GM12892 (cell line): ENCODE measurements around the gene MYCBP.

Experiments used
- DNase-seq: peaks from one replicate; pipeline ENCODE4 v3.0.0; 2011; ENCODE audit not compliant: insufficient read length
- FAIRE-seq: peaks from 2 replicates; lab custom pipeline; 2011; peaks lifted over from hg19 to GRCh38; lab: Jason Lieb, UNC
- POLR2A ChIP-seq: IDR thresholded peaks from 2 replicates; pipeline ENCODE4 v1.6.1; 2011; ENCODE audit warnings: low read depth, low read length, control low read depth
- POLR2AphosphoS5 ChIP-seq: IDR thresholded peaks from 2 replicates; pipeline ENCODE4 v1.6.1; 2011; ENCODE audit warnings: low read depth, low read length, control low read depth
- TAF1 ChIP-seq: IDR thresholded peaks from 2 replicates; pipeline ENCODE4 v1.6.1; 2011; ENCODE audit warnings: low read depth, mild to moderate bottlenecking, control low read depth, low read length, borderline replicate concordance

The MYCBP gene

GRCh38 chr1:38892976-38893375 lies 19.8 kb upstream of the MYCBP start:
- DNase-seq: no peak
- TF ChIP-seq TAF1: no peak
- no peak for TF ChIP-seq POLR2A
- TF ChIP-seq POLR2AphosphoS5: no peak
- FAIRE-seq: no peak

DNA sequence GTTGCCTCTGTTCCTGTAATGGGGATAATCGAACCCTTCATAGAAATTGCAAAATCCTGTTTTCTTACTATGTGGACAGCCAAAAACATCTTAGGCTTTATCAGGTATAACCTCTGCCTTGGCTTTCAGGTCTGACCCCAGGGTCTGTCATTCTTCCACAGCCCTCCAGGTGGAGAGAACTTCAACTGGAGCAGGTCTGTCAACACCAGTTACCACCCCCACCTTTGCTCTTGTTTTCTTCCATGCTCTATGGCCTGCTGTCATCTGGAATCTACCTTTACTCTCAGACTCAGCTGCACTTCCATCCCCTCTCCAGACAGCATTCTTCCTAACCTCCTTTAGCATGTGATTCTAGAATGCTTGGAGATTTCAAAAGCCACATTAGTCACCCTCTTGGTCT lies 18.6 kb upstream of the MYCBP start:
- DNase-seq (no peak), FAIRE-seq (no peak)
- TF ChIP-seq POLR2AphosphoS5 (no peak), POLR2A (no peak), TAF1 (no peak)

DNA sequence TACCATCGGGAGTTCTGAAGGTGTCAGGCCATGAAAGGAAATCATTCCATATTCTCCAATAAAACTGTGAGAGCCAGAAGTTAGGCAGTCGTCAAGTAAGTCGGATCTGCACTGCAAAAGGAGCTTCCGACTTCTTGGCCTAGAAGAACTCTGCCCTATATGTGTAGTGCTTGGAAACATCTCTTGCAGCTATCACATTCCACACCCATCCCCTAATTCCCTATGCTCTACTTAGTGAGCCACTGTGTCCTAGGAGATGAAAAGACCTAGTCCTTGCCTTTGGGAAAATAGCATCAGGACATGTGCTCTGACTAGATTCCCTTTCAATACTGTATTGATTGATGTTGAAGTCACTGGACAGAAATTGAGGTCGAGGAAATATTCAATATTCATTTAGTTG lies 16.4 kb upstream of the MYCBP start:
- FAIRE-seq (no peak), DNase-seq (no peak)
- TF ChIP-seq POLR2A (no peak), POLR2AphosphoS5 (no peak), TAF1 (no peak)

DNA sequence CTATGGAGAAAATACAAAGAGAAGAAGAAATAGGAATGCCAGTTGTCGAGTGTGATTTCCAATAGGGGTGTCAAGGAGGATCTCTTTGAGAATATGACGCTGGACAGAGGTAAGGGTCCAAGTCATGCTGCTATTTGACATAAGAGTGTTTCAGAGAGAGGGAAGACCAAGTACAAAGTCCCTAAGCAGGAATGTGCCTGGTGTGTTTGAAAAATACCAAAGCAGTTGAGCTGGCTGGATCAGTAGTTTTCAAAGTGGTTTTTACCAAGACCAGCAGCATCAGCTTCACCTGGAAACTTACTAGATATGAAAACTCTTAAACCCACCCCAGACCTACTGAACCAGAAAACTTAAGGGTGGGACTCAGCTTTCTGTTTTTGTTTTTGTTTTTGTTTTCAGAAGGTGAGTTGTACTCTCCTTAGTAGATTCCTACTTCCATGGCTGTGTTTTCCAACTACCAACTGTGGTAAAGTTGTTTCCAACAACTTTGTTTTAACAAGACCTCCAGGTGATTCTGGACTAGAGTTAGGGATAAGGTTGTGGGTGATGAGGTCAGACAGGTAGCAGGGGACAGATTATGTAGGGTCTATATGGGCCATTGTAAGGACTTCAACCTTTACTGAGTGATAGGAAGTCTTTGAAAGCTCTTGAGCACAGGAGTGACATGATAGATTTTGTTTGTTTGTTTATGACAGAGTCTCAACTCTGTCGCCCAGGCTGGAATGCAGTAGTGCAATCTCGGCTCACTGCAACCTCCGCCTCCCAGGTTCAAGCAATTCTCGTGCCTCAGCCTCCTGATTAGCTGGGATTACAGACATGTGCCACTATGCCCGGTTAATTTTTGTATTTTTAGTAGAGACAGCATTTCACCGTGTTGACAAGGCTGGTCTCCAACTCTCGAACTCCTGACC lies 15.5 kb upstream of the MYCBP start:
- TF ChIP-seq POLR2A (no peak), POLR2AphosphoS5 (no peak), TAF1 (no peak)
- DNase-seq (no peak), FAIRE-seq (no peak)

GRCh38 chr1:38885092-38885491 lies 11.9 kb upstream of the MYCBP start:
- no peak for TF ChIP-seq POLR2A
- no peak for TF ChIP-seq POLR2AphosphoS5
- TF ChIP-seq TAF1: no peak
- no peak for FAIRE-seq
- DNase-seq: no peak

GRCh38 chr1:38881487-38881886 lies 8.3 kb upstream of the MYCBP start, which contains the start of gene GJA9:
TSS of gene GJA9 (minus strand) at chr1:38881587. CDS start at chr1:38876098, 5,489 bp downstream.
- DNase-seq: no peak
- FAIRE-seq: peak; percentile 5
- TF ChIP-seq TAF1 (no peak), POLR2AphosphoS5 (no peak)

DNA sequence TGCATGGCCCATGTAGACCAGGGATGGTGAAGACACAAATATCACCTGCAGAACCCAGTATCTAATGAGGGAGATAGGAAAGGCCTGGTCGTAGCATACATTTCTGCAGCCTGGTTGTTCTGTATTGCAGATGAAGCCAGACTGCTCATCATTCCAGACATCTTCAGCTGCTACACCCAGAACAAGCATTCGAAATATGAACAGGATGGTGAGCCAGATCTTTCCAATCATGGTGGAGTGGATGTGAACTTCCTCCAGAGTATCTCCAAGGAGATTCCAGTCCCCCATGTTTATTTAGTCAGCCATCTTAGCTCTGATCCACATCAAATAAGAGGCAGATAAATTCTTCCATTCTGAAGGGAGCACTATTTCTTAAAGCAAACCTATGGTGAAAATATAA lies 2.7 kb upstream of the MYCBP start:
- DNase-seq: no peak
- no peak for FAIRE-seq
- no peak for TF ChIP-seq POLR2AphosphoS5
- TF ChIP-seq TAF1: no peak
- no peak for TF ChIP-seq POLR2A

DNA sequence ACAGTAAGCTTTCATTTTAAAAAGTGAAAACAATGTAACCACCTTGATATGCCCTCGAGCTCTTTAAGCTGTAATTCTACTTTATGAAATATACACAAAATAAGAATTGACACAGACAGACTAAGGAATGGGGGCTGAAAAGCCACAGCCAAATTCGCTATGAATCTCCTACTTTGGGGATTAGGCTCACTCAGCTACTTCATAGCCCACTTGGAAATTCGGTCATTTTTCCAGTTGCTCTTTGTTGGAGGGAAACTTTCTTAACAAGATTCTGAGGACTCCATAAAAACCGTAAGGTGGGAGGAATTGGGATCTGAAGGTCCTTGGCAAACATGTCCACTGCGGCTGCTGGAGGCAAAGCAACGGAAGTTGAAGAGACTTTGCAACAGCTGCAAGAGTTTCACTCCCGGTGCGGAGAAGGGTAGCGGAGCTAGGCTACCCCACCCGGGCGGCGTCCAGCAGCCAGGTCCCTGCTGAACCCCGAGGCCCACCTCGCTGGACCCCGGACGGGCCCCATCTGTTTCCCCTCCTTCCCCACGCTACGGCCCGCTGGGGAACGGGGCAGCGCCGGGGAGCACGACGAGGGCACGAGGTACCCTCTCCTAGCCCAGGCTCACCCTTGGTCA lies 634 bp downstream of the MYCBP start:
- no peak for TF ChIP-seq POLR2AphosphoS5
- no peak for TF ChIP-seq POLR2A
- TF ChIP-seq TAF1: no peak
- FAIRE-seq (no peak), DNase-seq (no peak)

GRCh38 chr1:38870996-38871395 lies 2.2 kb downstream of the MYCBP start:
- TF ChIP-seq POLR2A: no peak
- TF ChIP-seq POLR2AphosphoS5: no peak
- no peak for TF ChIP-seq TAF1
- FAIRE-seq (no peak), DNase-seq (no peak)

GRCh38 chr1:38867208-38867607 lies 5.9 kb downstream of the MYCBP start:
- DNase-seq (no peak), FAIRE-seq (no peak)
- no peak for TF ChIP-seq POLR2A
- no peak for TF ChIP-seq POLR2AphosphoS5
- no peak for TF ChIP-seq TAF1

DNA sequence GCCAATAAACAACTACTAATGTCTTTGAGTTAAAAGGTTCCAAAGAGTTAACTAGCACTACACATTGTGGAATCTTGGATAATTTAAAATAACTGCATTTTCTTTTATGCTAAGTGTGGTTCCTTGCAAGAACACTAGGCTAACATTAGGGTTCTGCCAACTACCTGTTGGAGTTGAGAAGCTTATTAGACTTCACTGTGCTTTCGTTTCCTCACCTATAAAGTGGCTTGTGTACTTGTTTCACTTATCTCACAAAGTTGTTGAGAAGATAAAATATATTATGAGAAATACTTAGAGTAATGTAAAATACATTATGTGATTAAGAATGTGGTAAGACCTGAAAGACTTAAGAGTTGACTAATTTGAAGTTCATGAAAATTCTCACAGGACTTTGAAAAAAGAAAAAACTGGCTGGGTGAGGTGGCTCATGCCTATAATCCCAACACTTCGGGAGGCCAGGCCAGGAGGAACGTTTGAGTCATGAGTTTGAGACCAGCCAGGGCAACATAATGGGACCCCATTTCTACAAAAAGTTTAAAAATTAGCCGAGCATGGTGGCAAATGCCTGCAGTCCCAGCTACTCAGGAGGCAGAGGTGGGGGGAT lies 7.9 kb downstream of the MYCBP start:
- FAIRE-seq (no peak), DNase-seq (no peak)
- TF ChIP-seq TAF1 (no peak), POLR2A (no peak), POLR2AphosphoS5 (no peak)

DNA sequence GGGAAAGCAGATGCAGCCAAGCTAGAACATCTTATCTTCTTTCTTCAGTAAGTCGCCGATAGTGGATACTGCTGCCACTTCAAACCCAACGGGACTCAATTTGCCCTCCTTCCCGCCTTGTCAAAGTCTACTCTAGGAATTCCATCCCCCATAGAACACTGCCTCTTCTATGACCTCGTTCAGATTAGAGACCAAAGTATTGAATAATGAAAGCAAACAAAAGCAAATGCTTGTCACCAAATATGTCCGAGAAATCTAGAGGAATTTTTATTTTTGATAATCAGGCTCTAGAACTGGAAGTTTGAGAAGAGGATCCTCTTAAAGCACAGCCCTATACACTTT lies 12.7 kb downstream of the MYCBP start:
- no peak for FAIRE-seq
- no peak for DNase-seq
- no peak for TF ChIP-seq POLR2AphosphoS5
- no peak for TF ChIP-seq POLR2A
- TF ChIP-seq TAF1: no peak
